ENCODE data around the gene CDC14C.
"Not testable (repeated sequence)": the region's sequence is repeated elsewhere in the genome, so short reads cannot be mapped to it uniquely, and the experiment has no call there.

Gene CDC14C

GRCh38 chr7:48924433-48924832 is at the start of gene CDC14C:
Gene CDC14C (plus strand): TSS chr7:48924547. CDS start chr7:48924673, 126 bp downstream.
- DNase-seq = no peak

GRCh38 chr7:48875045-48875916 is 49.1 kb upstream of the CDC14C start:
- DNase-seq = no peak

- DNase-seq = no peak
These were observed 48.3 kb upstream of the CDC14C start for GRCh38 chr7:48876087-48876486.

GRCh38 chr7:48880851-48881250 is 43.5 kb upstream of the CDC14C start:
- no peak for DNase-seq

- DNase-seq = no peak
These were observed 36.8 kb upstream of the CDC14C start for GRCh38 chr7:48887500-48887899.

DNA sequence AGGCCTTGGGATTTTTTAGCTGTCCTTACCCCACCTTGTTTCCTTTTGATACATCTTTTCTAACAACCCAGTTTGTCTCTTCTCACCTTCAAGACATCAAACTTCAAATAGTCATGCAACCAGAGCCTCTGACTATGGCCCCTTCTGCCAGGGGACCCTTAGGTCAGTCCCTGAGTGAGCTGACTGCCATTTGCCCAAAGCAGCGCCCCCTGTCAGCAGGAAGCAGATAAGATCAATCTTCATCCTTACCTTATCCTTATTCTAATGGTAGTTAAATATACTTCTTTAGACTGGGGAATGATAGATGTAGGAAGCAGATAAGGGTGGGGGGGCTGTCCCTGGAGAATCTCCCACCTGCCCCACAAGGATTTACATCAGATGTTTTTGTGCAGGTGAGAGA is 29.8 kb upstream of the CDC14C start:
- DNase-seq = no peak

- no peak for DNase-seq
These were observed 24.4 kb upstream of the CDC14C start for GRCh38 chr7:48899932-48900331.

GRCh38 chr7:48901966-48902365 is 22.4 kb upstream of the CDC14C start:
- DNase-seq = no peak

- DNase-seq = no peak
These were observed 19.4 kb upstream of the CDC14C start for GRCh38 chr7:48904975-48905374.

- not testable (repeated sequence) for DNase-seq
These were observed 18.7 kb upstream of the CDC14C start for GRCh38 chr7:48905686-48906085.

- DNase-seq = not testable (repeated sequence)
These were observed 14.5 kb upstream of the CDC14C start for GRCh38 chr7:48909887-48910286.

GRCh38 chr7:48931481-48931880 is 7.1 kb downstream of the CDC14C start:
- DNase-seq = no peak

GRCh38 chr7:48932126-48932910 is 8.0 kb downstream of the CDC14C start:
- DNase-seq = no peak

DNA sequence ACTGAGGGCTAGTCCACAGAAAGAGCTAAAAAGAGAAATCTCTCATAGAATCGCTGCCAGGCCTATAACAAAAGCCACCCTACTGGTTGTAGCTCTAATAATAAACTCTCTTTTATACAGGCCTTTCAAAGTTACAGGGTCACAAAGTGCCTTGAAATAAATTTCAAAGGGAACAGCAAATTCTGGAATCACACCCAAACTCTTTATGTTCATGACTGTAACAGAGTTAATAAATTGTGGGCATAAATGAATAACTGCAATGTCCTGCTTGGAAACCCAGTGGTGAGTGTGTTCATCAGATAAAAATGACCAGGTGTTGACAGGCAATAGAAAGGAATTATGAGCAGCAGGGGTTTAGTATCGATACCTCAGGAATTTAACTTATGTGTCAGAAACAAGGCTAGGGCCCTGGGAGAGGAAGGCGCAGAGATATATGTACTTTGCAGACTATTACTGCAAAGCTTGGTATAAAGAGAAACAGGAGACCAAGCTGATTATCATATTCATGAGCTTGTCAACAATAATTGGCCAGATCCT is 9.3 kb downstream of the CDC14C start:
- DNase-seq = no peak

DNA sequence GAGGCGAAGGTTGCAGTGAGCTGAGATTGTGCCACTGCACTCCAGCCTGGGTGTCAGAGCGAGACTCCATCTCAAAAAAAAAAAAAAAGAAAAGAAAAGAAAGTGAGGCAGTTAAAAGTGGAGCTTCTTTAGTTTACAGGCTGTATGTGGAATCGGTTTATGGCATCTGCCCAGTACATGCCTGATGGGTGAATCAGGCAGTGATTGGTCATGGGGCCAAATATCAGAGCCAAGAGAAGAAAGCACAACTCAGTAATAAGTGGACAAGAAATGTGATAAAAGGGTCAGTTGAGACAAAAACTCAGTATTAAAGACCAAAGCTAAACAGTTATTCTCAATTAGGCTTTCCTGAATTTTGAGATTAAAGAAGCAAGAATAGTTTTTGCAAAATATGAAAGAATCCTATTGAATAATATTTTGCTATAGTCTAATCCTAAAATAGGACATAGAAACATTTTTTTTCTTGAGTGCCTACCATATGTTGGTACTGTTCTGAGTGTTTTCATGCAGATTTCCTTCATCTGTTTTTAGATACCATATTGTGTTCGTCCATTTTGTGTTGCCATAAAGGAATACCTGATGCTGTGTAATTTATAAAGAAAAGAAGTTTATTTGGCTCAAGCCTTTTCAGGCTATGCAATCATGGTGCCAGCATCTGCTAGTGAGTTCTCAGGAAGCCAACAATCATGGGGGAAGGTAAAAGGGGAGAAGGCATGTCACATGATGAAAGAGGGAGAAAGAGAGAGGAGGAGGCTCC is 14.4 kb downstream of the CDC14C start:
- no peak for DNase-seq

DNA sequence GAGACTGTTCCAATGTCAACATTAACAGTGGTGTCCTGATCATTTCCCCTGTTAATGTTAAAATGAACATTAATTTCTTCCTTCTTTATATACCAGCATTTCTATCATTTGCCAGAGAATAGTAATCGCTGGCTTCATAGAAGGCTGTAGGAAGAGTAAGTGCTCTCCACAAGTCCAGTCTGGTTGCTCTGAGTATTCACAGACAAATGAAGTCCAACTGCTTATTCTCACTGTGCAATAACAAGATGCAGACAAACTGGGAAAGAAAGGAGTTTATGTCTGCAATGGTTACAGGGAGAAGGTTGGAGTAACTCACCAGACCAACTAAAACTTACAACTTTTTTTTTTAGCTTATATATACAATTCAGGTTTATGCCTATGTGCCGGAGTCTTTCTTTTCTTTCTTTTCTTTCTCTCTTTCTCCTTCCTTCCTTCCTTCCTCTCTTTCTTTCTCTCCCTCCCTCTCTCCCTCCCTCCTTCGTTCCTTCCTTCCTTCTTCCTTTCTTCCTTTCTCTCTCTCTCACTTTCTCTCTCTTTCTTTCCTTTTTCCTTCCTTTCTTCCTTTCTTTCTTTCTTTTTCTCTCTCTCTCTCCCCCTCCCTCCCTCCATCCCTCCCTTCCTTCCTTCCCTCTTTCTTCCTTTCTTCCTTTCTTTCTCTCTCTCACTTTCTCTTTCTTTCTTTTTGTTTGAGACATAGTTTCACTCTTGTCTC is 19.1 kb downstream of the CDC14C start:
- DNase-seq = no peak

DNA sequence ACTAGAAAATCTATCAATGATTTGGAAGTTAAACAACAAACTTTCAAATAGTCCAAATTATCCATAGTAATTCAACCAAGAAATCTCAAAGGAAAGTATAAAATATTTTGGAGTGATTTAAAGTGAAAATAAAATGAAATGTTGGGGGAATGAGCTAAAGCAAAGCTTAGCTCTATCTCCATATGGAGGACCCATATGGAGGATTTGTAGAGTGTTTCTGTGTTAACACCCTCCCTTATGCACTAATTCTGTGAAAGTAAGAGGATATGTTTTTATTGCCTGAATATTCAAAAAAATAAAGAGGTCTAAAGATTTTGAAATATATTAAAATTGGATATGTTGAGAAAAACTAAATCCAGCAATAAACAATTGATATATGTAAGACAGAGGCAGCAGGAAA is 31.6 kb downstream of the CDC14C start:
- DNase-seq = no peak

GRCh38 chr7:48959676-48960075 is 35.3 kb downstream of the CDC14C start:
- no peak for DNase-seq

GRCh38 chr7:48962821-48963505 is 38.6 kb downstream of the CDC14C start:
- DNase-seq = no peak

DNA sequence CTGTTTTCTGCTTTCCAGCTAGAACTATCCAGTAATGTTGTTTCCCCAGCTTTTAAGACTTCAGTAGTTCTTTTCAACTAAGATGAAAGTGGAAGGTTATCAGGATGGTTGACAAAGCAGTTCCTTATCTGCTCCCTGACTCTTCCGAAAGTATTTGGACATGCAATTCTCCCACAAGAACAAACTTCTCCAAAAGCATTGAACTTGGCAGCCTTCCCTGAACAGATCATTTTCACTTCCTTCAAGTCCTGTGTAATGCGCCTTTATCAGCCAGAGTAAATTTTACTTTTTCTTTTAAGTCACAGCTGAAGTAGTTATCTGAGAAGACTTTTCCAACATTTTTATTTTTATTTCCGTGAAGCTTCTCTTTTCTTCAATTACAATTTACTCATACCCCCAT is 39.7 kb downstream of the CDC14C start:
- DNase-seq = no peak

DNA sequence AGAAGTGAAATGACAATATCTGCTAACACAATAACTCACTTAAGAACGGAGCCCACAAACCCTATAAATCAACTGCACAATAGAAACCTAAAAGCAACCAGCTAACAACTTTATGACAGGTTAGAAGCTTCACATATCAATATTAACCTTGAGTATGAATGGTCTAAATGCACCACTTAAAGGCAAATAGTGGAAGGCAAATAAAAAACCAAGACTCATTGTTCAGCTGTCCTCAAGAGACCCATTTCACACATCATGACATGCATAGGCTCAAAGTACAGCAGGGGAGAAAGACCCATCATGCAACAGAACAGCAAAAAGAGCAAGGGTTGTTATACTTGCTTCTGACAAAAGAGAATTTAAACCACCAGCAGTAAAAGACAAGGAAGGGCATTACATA is 46.8 kb downstream of the CDC14C start:
- no peak for DNase-seq

DNA sequence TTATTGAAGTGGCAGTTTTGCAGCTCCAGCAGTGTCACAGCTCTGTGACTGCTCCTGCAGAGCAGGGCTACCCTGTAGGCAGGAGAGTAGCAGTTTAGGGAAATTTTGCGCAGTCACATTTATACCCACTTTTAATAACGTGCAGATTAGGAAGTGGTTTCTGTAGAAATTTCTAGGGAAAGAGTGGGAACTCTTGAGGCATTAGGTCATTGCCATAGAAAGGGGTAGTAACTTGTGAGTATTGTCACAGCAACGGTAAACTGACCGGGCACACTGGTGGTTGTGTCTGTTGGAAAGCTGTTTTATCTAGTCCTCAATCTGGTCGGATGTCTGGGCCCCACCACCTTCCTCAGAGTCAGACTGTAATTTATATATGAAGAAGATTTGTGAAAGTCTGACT is 51.9 kb downstream of the CDC14C start:
- DNase-seq = no peak
